ENCODE measurements around the gene NCOA5.

NCOA5 gene

GRCh38 chr20:46034039-46034438, 55.7 kb downstream of the NCOA5 start:
- no peak for DNase-seq

- DNase-seq: no peak
Measured at GRCh38 chr20:46031701-46032254, 58.0 kb downstream of the NCOA5 start.

GRCh38 chr20:46031014-46031569, 58.7 kb downstream of the NCOA5 start:
- no peak for DNase-seq

GRCh38 chr20:46030284-46031013, 59.3 kb downstream of the NCOA5 start:
- no peak for DNase-seq

GRCh38 chr20:46028772-46029371, 60.9 kb downstream of the NCOA5 start, which contains the start of gene SLC12A5:
Gene SLC12A5 (plus strand): TSS chr20:46029215. CDS start chr20:46029345, 130 bp downstream.
- no peak for DNase-seq

- DNase-seq: no peak
Measured at GRCh38 chr20:46028110-46028509, 61.7 kb downstream of the NCOA5 start.

- DNase-seq: peak; percentile 15
Measured at GRCh38 chr20:46027245-46027853, 62.4 kb downstream of the NCOA5 start.

GRCh38 chr20:46025376-46025783, 64.4 kb downstream of the NCOA5 start:
- DNase-seq: no peak

GRCh38 chr20:46023999-46024398, 65.8 kb downstream of the NCOA5 start:
- no peak for DNase-seq

GRCh38 chr20:46023148-46023484, 66.6 kb downstream of the NCOA5 start:
- DNase-seq: no peak

GRCh38 chr20:46022411-46023147, 67.2 kb downstream of the NCOA5 start:
- peak; percentile 74 for DNase-seq

GRCh38 chr20:46021361-46022359, 68.1 kb downstream of the NCOA5 start:
- DNase-seq: peak; percentile 29

GRCh38 chr20:46020555-46020954, 69.2 kb downstream of the NCOA5 start:
- no peak for DNase-seq

- no peak for DNase-seq
Measured at GRCh38 chr20:46018611-46019010, 71.2 kb downstream of the NCOA5 start.

GRCh38 chr20:46018112-46018511, 71.7 kb downstream of the NCOA5 start:
- DNase-seq: no peak

GRCh38 chr20:46017272-46017671, 72.5 kb downstream of the NCOA5 start:
- no peak for DNase-seq

- DNase-seq: no peak
Measured at GRCh38 chr20:46014517-46015396, 75.0 kb downstream of the NCOA5 start.

GRCh38 chr20:46013829-46014516, 75.8 kb downstream of the NCOA5 start:
- peak; percentile 59 for DNase-seq

- DNase-seq: no peak
Measured at GRCh38 chr20:46013322-46013828, 76.4 kb downstream of the NCOA5 start.

- DNase-seq: no peak
Measured at GRCh38 chr20:46012921-46013320, 76.8 kb downstream of the NCOA5 start.
